Glutamatergic neuron (in vitro differentiated cells): ENCODE data around the gene THOP1. TPM values are rescaled to one million over a fixed set of nuclear protein-coding genes. Genes with fewer than 3 reads are reported as not detected.

Experiments used
- DNase-seq: peaks from one replicate; pipeline ENCODE4 v3.0.0; 2022
- H3K27ac Mint-ChIP-seq: one replicate; pipeline ENCODE4 v1.8.0; 2020; ENCODE audit warnings: mild to moderate bottlenecking, mixed read lengths, inconsistent platforms; ENCODE audit not compliant: unreplicated experiment
- H3K27me3 Mint-ChIP-seq: one replicate; pipeline ENCODE4 v1.8.0; 2020; ENCODE audit warnings: mild to moderate bottlenecking, moderate library complexity, mixed read lengths, inconsistent platforms; ENCODE audit not compliant: unreplicated experiment
- H3K36me3 Mint-ChIP-seq: one replicate; pipeline ENCODE4 v1.8.0; 2020; ENCODE audit warnings: mild to moderate bottlenecking, mixed read lengths, inconsistent platforms; ENCODE audit not compliant: unreplicated experiment
- H3K4me1 Mint-ChIP-seq: one replicate; pipeline ENCODE4 v1.8.0; 2020; ENCODE audit warnings: mild to moderate bottlenecking, low read depth, mixed read lengths, inconsistent platforms; ENCODE audit not compliant: unreplicated experiment
- H3K4me3 Mint-ChIP-seq: one replicate; pipeline ENCODE4 v1.8.0; 2020; ENCODE audit warnings: mild to moderate bottlenecking, mixed read lengths, inconsistent platforms; ENCODE audit not compliant: unreplicated experiment
- H3K9me3 Mint-ChIP-seq: one replicate; pipeline ENCODE4 v1.8.0; 2020; ENCODE audit warnings: mild to moderate bottlenecking, moderate library complexity, mixed read lengths, inconsistent platforms; ENCODE audit not compliant: unreplicated experiment
- total RNA-seq: library from RNA; stranded (reverse); fragmentation: NEBNext Ultra II Directional; extraction: Animal tissue kit (Norgen Biotek cat#: 25700); gene quantifications from one replicate; pipeline ENCODE4 v1.2.1, GENCODE V29; 2021; ENCODE audit not compliant: unreplicated experiment
- TF ChIP-seq, protein P1 (sequence below): fragments of 200-600 bp; sonication (generic); IDR thresholded peaks from one replicate; pipeline ENCODE4 v1.5.0; 2021; ENCODE audit not compliant: partially characterized antibody, unreplicated experiment

Gene THOP1
- total RNA-seq, 1 donor from 2014 or later: 64.0 TPM

DNA sequence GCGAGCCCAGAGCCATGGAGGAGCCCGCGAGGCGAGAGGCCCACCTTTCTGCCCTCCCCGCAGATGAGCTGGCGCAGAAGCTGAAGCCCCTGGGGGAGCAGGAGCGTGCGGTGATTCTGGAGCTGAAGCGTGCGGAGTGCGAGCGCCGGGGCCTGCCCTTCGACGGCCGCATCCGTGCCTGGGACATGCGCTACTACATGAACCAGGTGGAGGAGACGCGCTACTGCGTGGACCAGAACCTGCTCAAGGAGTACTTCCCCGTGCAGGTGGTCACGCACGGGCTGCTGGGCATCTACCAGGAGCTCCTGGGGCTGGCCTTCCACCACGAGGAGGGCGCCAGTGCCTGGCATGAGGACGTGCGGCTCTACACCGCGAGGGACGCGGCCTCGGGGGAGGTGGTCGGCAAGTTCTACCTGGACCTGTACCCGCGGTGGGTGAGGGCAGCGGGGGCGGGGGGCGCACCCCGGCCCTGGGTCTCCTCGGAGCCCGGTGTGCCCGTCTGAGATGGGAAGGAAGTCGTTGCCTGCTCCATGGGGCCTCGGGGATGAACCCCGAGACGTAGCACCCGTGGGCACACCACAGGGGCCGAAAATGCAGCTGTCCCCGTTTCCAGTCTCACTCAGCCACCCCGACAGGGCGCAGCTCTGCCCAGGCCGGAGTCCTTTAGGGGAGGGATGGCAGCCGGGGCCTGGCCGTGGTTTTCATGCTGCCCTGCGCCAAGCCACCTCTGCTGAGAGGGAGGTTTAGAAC lies 22.3 kb downstream of the THOP1 start:
- no peak overlapping the region for H3K27ac Mint-ChIP-seq
- H3K4me3 Mint-ChIP-seq: no peak overlapping the region
- no peaks in the 10 kb centered on the region for H3K4me1 Mint-ChIP-seq
- no peaks in the 10 kb centered on the region for H3K27me3 Mint-ChIP-seq
- no peak for DNase-seq
- H3K36me3 Mint-ChIP-seq: peaks cover 8% of the 10 kb centered on the region
- no peaks in the 10 kb centered on the region for H3K9me3 Mint-ChIP-seq
- TF ChIP-seq, protein P1, sequence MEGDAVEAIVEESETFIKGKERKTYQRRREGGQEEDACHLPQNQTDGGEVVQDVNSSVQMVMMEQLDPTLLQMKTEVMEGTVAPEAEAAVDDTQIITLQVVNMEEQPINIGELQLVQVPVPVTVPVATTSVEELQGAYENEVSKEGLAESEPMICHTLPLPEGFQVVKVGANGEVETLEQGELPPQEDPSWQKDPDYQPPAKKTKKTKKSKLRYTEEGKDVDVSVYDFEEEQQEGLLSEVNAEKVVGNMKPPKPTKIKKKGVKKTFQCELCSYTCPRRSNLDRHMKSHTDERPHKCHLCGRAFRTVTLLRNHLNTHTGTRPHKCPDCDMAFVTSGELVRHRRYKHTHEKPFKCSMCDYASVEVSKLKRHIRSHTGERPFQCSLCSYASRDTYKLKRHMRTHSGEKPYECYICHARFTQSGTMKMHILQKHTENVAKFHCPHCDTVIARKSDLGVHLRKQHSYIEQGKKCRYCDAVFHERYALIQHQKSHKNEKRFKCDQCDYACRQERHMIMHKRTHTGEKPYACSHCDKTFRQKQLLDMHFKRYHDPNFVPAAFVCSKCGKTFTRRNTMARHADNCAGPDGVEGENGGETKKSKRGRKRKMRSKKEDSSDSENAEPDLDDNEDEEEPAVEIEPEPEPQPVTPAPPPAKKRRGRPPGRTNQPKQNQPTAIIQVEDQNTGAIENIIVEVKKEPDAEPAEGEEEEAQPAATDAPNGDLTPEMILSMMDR: no peak

DNA sequence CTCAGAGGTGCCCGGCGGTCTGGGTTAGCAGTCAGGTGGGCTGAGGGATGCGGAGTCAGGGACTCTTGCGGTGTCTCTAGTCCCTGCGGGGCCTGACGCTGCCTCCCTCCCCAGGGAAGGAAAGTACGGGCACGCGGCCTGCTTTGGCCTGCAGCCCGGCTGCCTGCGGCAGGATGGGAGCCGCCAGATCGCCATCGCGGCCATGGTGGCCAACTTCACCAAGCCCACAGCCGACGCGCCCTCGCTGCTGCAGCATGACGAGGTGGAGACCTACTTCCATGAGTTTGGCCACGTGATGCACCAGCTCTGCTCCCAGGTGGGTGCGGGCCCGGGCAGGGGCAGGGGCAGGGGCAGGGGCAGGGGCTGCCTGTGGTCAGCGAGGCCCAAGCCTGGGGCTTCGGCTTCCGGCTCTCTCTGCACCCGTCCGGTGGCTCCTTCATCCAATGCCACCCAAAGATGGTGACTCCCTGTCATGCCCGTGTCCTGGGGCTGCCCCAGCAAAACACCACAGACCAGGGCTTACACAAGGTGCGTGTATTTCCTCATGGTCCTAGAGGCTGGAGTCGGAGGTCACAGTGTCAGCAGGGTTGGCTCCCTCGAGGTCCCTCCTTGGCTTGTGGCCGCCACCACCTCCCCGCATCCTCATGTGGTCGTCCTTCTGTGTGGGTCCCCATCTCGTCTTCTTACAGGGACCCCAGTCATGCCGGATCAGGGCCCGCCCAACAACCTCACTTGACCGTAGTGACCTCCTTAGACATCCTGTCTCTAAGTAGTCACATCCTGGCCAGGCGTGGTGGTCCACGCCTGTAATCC lies 23.0 kb downstream of the THOP1 start:
- H3K27me3 Mint-ChIP-seq: no peaks in the 10 kb centered on the region
- no peak overlapping the region for H3K4me3 Mint-ChIP-seq
- no peak overlapping the region for H3K27ac Mint-ChIP-seq
- peaks cover 5% of the 10 kb centered on the region for H3K36me3 Mint-ChIP-seq
- no peaks in the 10 kb centered on the region for H3K9me3 Mint-ChIP-seq
- no peak for DNase-seq
- TF ChIP-seq, protein P1: no peak
- H3K4me1 Mint-ChIP-seq: no peaks in the 10 kb centered on the region

DNA sequence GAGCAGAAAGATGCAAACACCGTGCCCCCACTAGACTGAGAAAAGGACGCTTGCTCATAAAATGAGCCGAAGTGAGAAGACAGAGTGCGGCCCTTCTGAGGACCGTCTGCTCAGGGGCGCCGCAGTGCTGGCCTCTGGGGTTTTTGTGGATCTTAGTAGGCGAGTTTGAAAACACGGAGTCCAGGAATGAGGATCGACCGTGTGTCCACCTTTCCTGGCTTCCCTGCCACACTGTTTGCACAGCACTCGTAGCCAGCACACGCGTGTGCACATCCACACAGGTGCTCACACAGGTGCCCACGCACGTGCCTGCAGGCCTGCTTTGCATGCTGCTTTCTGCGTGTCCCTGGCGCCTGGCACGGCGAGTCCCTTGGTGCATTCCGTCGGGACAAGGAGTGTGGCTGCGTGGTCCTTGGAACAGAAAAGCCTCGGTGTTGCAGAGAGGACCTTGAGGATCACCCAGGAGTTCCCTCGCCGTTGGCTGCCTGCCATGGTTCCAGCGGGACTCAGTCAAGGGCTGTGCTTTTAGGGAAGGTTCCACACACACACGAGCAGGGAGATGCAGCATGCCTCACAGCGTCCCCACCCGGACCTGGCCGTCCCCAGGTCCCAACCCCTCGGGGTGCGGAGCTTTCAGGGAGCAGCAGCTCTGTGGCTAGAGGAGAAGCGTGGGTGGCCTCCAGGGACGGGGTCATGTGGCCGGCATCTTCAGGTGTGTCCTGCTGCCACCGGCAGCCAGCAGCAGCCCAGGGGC lies 24.3 kb downstream of the THOP1 start:
- TF ChIP-seq, protein P1: no peak
- Mint-ChIP-seq H3K9me3 (no peaks in the 10 kb centered on the region), H3K27me3 (no peaks in the 10 kb centered on the region)

DNA sequence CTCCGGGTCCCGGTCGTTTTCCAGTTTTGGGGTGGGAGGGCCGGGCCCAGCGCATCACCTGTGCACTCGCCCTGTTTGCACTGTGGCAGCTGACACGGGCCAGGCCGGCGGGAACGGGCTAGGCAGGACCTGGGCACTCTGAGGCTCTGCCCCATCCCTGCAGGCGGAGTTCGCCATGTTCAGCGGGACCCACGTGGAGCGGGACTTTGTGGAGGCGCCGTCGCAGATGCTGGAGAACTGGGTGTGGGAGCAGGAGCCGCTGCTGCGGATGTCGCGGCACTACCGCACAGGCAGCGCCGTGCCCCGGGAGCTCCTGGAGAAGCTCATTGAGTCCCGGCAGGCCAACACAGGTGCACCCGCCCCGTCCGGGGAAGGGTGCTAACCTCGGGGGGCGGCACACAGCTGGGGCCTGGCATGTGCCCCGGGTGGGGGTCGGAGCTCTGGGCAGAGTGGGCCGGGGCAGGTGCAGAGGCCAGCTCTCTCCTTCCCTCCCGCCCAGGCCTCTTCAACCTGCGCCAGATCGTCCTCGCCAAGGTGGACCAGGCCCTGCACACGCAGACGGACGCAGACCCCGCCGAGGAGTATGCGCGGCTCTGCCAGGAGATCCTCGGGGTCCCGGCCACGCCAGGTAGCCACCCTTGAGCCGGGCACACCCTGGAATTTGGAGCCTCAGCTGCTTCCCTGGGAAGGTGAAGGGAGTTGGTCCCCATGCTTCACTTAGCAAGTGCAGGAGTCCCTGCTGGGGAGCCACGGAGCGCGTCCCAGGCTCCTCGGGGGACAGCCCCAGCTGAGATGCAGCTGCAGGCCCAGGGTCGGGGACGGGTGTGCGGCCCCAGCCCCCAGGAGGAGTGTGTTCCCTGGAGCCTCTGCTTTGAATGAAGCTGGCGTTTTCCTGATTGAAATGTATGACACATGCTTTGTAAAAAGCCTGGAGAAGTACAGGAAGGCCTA lies 25.1 kb downstream of the THOP1 start:
- no peaks in the 10 kb centered on the region for H3K9me3 Mint-ChIP-seq

More for the DNA sequence above, 24.3 kb downstream of the THOP1 start:
- DNase-seq: no peak
- Mint-ChIP-seq H3K27ac (no peak overlapping the region), H3K4me3 (no peak overlapping the region), H3K36me3 (peaks cover 5% of the 10 kb centered on the region), H3K4me1 (no peaks in the 10 kb centered on the region)

More for the DNA sequence above, 25.1 kb downstream of the THOP1 start:
- Mint-ChIP-seq H3K4me1 (no peaks in the 10 kb centered on the region), H3K4me3 (no peak overlapping the region), H3K27me3 (no peaks in the 10 kb centered on the region), H3K27ac (no peak overlapping the region), H3K36me3 (peaks cover 5% of the 10 kb centered on the region)
- TF ChIP-seq, protein P1: no peak
- no peak for DNase-seq
